K562 (cell line): ENCODE measurements around the gene P2RX5. TPM values are rescaled to one million over a fixed set of nuclear protein-coding genes. Genes with fewer than 3 reads are reported as not detected.

Experiments
- BCL6 ChIP-seq: fragments of 250-450 bp; sonication (Bioruptor Pico); IDR thresholded peaks from 2 replicates; pipeline ENCODE4 v1.4.0; 2020
- CBFA2T3 ChIP-seq: fragments of 450-650 bp; IDR thresholded peaks from 2 replicates; pipeline ENCODE4 v1.6.1; 2017
- MEIS2 ChIP-seq: fragments of 450-650 bp; IDR thresholded peaks from 2 replicates; pipeline ENCODE4 v1.6.1; 2014; ENCODE audit warnings: mild to moderate bottlenecking; ENCODE audit not compliant: partially characterized antibody
- polyA plus RNA-seq, 8 experiments: library from polyadenylated mRNA; depleted of rRNA in 4 of 8; stranded (reverse) in 5 of 8; unstranded in 3 of 8; fragments of >200 nt; fragmentation: Nextera tagmentation in 2 of 8; fragmentation: Illumina TruSeq in 1 of 8; extraction: Ambion mirVana in 2 of 8; extraction: Trizol in 1 of 8; gene quantifications; 2 replicates each; pipeline versions ENCODE4 v1.2.1 to v1.2.3, GENCODE V29; 2011 to 2014; ENCODE audit warnings: inconsistent platforms in 1 of 8, missing spikeins in 1 of 8
- total RNA-seq, 7 experiments: library from RNA; depleted of rRNA in 6 of 7; stranded (reverse); fragments of >200 nt in 6 of 7; fragmentation: Illumina TruSeq in 2 of 7; extraction: Trizol in 2 of 7; gene quantifications; 2 replicates each; pipeline versions ENCODE4 v1.2.1 to v1.2.3, GENCODE V29; 2011 to 2021; ENCODE audit warnings: low replicate concordance in 1 of 7
- TF ChIP-seq, protein P1 (sequence below), 2 experiments: IDR thresholded peaks; 2 replicates each; pipeline ENCODE4 v1.6.1; 2011; ENCODE audit warnings: borderline replicate concordance in 1 of 2, control low read depth in 1 of 2, low read depth in 1 of 2, low read length in 1 of 2, mild to moderate bottlenecking in 1 of 2, mixed read lengths in 1 of 2, moderate library complexity in 1 of 2; ENCODE audit not compliant: insufficient read depth in 1 of 2, insufficient read length in 1 of 2, poor library complexity in 1 of 2, severe bottlenecking in 1 of 2; ENCODE audit errors: extremely low read depth in 1 of 2
- TF ChIP-seq, protein P2 (sequence below): IDR thresholded peaks from 3 replicates; pipeline ENCODE4 v1.6.1; 2011; ENCODE audit warnings: borderline replicate concordance, mild to moderate bottlenecking, moderate library complexity; ENCODE audit not compliant: insufficient read length; ENCODE audit errors: extremely low read depth

Gene P2RX5
- total and polyA plus RNA-seq, 9 of the 15 experiments (the other 6 are each of a cell fraction or from before 2014, with no cell fraction given), result 0.31 to 4.0 (median 1.3) TPM

DNA sequence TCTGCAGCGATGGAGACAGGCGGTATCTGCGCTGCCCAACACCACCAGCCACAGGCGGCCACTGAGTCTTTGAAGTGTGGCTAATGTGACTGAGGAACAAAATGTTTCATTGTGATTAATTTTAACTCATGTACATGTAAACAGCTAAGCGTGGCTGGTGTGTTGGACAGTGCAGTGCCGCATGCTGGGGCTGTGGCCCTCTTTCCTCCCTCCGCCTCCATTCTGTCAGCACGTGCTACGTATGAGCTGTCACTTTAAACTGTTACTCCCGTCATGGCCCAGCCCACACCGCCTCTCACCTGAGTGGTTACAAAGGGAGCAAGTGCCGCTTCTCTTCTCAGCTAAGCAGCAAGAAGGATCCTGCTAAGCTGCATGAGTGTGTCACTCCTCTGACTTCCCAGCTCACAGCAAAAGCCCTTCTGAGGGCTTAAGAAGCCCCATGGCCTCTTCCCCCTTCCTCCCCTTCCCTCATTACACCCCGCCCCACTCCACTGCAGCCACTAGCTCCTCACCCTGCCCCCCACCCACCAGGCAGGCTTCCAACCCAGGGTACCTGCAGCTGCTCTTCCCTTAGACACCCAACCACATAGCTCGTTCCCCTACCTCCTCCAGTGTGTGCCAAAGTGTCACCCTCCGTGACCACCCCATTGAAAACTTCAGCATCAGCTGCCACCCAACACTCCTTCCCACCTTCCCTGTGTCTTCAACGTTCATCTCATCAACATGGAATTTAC lies 42.8 kb upstream of the P2RX5 start (continued):
- TF ChIP-seq, protein P1, sequence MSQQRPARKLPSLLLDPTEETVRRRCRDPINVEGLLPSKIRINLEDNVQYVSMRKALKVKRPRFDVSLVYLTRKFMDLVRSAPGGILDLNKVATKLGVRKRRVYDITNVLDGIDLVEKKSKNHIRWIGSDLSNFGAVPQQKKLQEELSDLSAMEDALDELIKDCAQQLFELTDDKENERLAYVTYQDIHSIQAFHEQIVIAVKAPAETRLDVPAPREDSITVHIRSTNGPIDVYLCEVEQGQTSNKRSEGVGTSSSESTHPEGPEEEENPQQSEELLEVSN (IDR thresholded peaks at IDR 0.05; ENCODE audit: borderline replicate concordance in 1 of 2, extremely low read depth in 1 of 2, insufficient read depth in 1 of 2, insufficient read length in 1 of 2, low read depth in 1 of 2, low read length in 1 of 2, poor library complexity in 1 of 2, severe bottlenecking in 1 of 2), result peak in 1 of 2 experiments; percentile 33
- TF ChIP-seq CBFA2T3 (no peak), MEIS2 (peak; percentile 36), BCL6 (CRISPR knock-in tag) (no peak)
- TF ChIP-seq, protein P2, sequence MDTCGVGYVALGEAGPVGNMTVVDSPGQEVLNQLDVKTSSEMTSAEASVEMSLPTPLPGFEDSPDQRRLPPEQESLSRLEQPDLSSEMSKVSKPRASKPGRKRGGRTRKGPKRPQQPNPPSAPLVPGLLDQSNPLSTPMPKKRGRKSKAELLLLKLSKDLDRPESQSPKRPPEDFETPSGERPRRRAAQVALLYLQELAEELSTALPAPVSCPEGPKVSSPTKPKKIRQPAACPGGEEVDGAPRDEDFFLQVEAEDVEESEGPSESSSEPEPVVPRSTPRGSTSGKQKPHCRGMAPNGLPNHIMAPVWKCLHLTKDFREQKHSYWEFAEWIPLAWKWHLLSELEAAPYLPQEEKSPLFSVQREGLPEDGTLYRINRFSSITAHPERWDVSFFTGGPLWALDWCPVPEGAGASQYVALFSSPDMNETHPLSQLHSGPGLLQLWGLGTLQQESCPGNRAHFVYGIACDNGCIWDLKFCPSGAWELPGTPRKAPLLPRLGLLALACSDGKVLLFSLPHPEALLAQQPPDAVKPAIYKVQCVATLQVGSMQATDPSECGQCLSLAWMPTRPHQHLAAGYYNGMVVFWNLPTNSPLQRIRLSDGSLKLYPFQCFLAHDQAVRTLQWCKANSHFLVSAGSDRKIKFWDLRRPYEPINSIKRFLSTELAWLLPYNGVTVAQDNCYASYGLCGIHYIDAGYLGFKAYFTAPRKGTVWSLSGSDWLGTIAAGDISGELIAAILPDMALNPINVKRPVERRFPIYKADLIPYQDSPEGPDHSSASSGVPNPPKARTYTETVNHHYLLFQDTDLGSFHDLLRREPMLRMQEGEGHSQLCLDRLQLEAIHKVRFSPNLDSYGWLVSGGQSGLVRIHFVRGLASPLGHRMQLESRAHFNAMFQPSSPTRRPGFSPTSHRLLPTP, result no peak
